Erythroblast (primary cell): ENCODE data around the gene MAX.

ENCODE experiments used
- GATA1 ChIP-seq: IDR thresholded peaks from 2 replicates; pipeline ENCODE4 v1.6.1; 2011; ENCODE audit warnings: low read depth, mild to moderate bottlenecking, control low read depth, low read length, moderate library complexity
- POLR2A ChIP-seq: IDR thresholded peaks from 2 replicates; pipeline ENCODE4 v1.6.1; 2011; ENCODE audit warnings: mild to moderate bottlenecking, low read length

DNA sequence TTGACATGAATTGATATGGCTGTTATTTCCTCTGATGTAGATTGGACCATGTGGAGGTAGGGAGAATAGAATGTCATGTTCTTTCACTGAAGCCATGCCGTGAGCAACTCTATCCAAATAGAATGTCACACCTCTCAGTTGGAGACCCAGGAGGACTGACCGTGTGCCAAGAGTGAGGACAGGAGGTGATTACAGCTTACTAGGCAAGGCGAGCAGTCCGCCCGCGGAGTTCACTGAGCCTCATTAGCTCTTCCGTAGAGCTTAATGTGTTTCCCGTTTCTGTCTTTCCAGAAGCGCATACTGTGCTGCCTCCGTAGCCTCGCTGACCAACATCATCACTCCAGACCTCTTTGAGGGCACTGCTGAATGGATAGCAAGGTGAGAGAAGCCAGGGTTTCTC lies 70.0 kb downstream of the MAX start:
- TF ChIP-seq POLR2A: no peak
- TF ChIP-seq GATA1: no peak
